HL-60/S4 treated with phorbol 12-myristate 13-acetate at 8.2 ng/mL for 4 days and 3 days (cell line): ENCODE results near the gene ZNF143.

Experiments
- in situ Hi-C: fragments of 300-500 bp; cut with MboI; formaldehyde crosslinking; loops from 2 replicates; pipeline ENCODE4 v1.15.0; 2022; ENCODE audit warnings: low sequenced_read_pairs

The ZNF143 gene

DNA sequence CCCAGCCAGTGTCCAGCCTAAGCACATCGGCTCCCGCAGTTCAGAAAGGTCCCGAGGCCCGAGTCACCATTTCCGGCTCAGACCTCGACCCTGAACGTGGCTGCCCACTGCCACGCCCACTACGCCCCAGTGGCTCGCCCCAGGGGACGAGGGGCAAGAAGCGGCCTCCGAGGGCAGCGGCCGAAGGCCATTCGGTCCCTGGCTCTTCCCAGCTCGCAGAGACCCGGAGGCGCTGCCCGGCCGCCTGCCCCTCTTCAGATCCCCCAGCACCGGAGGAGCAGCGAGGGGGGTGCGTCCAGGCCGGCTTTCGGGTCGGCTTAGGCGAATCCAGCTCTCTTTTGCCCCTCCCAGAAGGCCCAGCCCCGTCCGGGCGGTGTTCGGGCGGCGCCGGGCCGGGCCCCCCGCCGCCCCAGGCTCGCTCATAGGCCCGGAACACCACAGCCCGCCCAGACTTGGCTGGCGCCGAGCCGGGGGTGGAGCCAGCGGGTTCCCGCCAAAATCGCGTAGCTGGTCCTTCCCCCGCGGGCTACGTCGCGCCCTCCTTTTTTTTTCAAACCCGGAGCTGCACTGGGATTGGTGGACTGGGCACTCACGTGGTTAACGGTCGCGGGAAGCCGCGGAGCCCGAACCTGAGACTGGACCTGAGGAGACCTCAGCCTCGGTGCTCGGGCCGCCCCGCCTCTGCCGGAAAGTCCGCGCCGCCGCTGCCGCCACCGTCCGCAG is 112.4 kb downstream of the ZNF143 start, which contains the start of gene WEE1:
Gene WEE1, plus strand, starts transcription at position 619 of the 723 bp plus-strand sequence. CDS start 264 bp downstream, outside the sequence.
- in situ Hi-C loops = no loop called here

DNA sequence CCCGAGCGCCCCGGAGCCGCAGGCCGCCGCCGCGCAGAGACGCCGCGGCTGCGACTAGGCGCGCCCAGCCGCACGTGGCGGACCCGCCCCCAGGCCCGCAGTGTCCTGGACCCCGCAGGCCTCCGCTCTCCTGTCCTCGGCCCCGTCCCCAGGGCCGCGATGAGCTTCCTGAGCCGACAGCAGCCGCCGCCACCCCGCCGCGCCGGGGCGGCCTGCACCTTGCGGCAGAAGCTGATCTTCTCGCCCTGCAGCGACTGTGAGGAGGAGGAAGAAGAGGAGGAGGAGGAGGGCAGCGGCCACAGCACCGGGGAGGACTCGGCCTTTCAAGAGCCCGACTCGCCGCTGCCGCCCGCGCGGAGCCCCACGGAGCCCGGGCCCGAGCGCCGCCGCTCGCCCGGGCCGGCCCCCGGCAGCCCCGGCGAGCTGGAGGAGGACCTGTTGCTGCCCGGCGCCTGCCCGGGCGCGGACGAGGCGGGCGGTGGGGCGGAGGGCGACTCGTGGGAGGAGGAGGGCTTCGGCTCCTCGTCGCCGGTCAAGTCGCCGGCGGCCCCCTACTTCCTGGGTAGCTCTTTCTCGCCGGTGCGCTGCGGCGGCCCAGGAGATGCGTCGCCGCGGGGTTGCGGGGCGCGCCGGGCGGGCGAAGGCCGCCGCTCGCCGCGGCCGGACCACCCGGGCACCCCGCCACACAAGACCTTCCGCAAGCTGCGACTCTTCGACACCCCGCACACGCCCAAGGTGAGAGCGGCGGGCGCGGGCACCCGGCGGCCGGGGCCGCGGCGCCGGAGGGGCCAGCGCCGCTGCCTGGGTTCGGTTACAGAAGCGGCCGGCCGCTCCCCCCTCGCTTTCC is 113.2 kb downstream of the ZNF143 start:
- in situ Hi-C loops = no loop called here

GRCh38 chr11:9574622-9575259 is 113.9 kb downstream of the ZNF143 start:
- in situ Hi-C loops = no loop called here

DNA sequence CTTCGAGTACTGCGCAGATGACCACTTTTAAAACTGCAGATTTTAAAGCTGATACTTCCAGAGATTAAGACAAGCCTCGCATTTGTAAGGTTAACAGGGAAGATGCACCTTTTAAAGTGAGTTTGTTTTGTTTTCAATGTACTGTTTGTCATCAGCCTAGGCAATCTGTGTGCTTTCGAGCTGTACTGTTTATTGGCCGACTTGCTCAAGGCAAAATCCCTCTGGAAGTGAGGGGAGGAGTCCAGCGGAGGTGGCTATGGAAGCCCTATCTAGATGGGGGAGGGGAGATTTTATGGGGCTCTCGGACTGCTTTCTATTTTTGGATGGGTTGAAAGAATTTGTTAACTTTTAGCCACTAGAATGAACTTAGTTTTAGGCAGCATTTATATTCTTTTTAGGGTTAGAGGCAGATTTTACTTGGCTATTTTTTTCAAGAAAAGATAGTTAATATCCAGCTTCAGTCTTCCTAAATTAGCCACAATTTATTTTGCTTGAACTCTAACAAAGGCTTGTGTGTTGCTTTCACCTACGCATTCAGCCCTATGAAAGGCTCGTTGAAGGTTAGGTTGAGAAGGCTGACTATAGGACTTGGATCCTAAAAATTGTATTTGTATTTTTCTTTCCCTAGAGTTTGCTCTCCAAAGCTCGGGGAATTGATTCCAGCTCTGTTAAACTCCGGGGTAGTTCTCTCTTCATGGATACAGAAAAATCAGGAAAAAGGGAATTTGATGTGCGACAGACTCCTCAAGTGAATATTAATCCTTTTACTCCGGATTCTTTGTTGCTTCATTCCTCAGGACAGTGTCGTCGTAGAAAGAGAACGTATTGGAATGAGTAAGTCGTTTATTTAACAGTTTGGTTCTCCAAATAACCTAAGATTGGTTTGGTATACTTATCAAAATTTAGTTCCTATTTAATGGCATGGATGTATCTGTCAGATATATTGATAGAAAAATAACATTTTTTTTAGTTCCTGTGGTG is 114.7 kb downstream of the ZNF143 start:
- in situ Hi-C loops = no loop called here

DNA sequence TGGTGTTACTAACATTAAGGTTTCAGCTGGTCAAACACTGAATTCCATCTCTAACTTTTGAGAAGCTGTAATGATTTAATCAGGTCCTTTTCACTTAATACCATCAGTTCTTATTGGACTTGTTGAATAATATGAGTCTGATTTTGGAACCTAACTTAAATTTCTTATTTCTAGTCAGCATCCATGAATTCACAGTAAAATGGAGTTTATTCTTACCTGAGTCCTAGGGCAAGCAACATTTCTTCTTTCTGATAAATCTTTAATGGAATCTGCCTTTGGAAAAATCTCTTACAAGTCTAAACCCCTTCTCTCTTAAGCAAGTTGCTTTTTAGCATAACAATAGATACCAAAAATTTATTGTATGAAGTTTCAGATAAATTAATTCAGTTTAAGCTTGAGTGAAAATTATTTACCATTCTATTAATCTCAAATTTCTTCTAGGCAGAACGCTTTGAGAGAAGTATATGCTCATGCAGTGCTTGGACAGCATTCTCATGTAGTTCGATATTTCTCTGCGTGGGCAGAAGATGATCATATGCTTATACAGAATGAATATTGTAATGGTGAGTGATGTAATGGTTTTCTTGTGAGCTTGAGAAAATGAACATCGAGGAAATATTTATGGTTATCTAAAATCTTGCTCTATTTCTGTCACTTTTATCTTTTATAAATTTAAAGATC is 116.0 kb downstream of the ZNF143 start:
- in situ Hi-C loops = no loop called here

DNA sequence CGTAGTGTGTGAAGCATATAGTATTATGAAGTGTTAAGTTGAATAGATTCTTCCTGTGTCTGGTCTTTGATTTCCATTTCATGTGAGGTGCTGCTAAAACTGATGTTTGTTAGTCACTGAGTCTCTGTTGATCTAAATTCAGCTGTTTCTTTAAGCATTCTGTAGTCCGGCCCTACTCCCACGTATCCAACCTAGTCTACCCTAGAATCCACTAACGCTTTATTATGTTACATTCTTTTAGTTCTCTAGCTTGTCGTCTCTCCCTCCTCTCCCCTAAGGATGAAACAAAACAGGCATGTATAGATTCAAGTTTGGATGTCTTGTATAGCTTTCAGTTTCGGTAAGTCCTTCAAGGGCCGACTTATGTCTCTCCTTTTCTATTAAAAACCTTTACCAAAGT is 116.7 kb downstream of the ZNF143 start:
- in situ Hi-C loops = no loop called here
